ENCODE results near the gene STK16.
A peak's percentile ranks its signal among the peaks of the same experiment; 100 is the strongest.

Gene STK16

GRCh38 chr2:219271021-219271420 lies 25.7 kb downstream of the STK16 start:
- DNase-seq (ENCODE audit: low spot score), result no peak
- TF ChIP-seq, protein P1, sequence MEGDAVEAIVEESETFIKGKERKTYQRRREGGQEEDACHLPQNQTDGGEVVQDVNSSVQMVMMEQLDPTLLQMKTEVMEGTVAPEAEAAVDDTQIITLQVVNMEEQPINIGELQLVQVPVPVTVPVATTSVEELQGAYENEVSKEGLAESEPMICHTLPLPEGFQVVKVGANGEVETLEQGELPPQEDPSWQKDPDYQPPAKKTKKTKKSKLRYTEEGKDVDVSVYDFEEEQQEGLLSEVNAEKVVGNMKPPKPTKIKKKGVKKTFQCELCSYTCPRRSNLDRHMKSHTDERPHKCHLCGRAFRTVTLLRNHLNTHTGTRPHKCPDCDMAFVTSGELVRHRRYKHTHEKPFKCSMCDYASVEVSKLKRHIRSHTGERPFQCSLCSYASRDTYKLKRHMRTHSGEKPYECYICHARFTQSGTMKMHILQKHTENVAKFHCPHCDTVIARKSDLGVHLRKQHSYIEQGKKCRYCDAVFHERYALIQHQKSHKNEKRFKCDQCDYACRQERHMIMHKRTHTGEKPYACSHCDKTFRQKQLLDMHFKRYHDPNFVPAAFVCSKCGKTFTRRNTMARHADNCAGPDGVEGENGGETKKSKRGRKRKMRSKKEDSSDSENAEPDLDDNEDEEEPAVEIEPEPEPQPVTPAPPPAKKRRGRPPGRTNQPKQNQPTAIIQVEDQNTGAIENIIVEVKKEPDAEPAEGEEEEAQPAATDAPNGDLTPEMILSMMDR (IDR thresholded peaks at IDR 0.05; ENCODE audit: borderline replicate concordance, control extremely low read depth, extremely low read depth, insufficient read depth, missing control alignments), result no peak
- in situ Hi-C loops (cut with MboI; ENCODE audit: low sequenced_read_pairs, unreplicated experiment), result no loop called here

DNA sequence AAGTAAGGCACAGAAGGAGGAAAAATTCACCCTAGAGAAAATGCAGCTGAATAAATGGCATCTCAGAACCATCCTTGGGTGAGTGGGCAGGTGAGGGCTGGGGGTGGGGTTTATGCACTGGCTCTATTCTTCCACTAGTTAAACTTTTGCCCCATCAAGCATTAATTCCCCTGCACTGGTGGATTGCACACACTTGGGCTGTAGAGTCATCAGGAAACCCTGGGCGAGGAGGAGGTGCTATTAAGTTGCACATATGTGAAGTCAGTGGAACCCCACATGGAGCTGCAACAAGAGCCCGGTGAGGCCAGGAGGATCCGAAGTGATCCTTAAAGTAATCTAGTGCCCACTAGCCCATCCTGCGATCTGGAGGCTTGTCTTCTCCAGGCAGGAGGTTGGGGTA lies 27.1 kb downstream of the STK16 start:
- TF ChIP-seq, protein P1 (IDR thresholded peaks at IDR 0.05; ENCODE audit: borderline replicate concordance, control extremely low read depth, extremely low read depth, insufficient read depth, missing control alignments), result no peak
- in situ Hi-C loops (cut with MboI; ENCODE audit: low sequenced_read_pairs, unreplicated experiment), result no loop called here
- no peak for DNase-seq (ENCODE audit: low spot score)

- no peak for DNase-seq (ENCODE audit: low spot score)
- TF ChIP-seq, protein P1 (IDR thresholded peaks at IDR 0.05; ENCODE audit: borderline replicate concordance, control extremely low read depth, extremely low read depth, insufficient read depth, missing control alignments), result no peak
- in situ Hi-C loops (cut with MboI; ENCODE audit: low sequenced_read_pairs, unreplicated experiment), result no loop called here
These were observed 27.7 kb downstream of the STK16 start for GRCh38 chr2:219272995-219273394.

GRCh38 chr2:219273937-219274336 lies 28.7 kb downstream of the STK16 start:
- DNase-seq (ENCODE audit: low spot score), result no peak
- in situ Hi-C loops (cut with MboI; ENCODE audit: low sequenced_read_pairs, unreplicated experiment), result no loop called here
- TF ChIP-seq, protein P1 (IDR thresholded peaks at IDR 0.05; ENCODE audit: borderline replicate concordance, control extremely low read depth, extremely low read depth, insufficient read depth, missing control alignments), result no peak

- TF ChIP-seq, protein P1 (IDR thresholded peaks at IDR 0.05; ENCODE audit: borderline replicate concordance, control extremely low read depth, extremely low read depth, insufficient read depth, missing control alignments), result no peak
- DNase-seq (ENCODE audit: low spot score), result no peak
- in situ Hi-C loops (cut with MboI; ENCODE audit: low sequenced_read_pairs, unreplicated experiment), result no loop called here
These were observed 29.2 kb downstream of the STK16 start for GRCh38 chr2:219274361-219274921.

DNA sequence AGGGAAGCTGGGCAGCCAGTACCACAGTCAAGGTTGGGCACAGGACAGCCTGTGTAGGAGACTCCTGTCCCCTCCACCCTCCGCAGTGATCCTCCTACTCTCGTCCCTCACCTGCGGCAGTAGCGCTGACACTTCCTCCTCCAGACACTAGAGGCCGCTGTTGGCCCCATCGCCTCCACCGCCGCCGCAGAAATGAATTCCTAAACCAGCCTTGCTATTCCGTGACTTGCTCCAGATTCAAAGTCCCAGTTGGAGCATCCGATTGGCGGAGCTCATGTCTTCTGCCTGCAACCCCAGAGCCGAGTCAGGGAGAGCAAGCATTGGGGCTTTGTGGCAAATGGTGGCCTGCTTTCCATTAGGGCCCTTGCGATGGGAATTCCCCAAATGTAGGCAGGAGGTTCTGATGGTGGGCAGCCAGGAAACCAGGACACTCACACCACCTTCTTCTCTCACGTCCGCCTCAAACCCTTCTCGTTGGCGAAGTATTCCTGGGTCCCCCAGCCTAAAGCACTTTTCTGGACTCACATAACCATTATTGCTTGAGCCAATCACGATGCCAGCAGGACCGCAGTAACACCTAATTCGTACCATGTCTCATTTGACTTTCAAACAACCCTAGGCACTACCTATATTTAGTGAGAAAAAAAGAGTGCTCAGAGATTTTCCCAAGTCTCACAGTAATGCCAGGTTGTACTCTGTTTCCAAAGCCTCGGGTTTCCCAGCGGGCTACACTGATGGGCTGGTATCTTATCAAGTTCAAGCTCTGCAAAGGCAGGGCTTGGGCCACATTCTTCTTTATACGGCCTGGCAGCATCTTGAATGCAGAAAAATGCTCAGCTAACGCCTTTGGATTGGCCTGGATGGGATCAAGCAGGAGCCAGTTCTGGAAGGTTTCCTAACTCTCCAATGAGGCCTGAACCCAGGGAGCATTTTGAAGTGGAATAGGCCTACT lies 32.7 kb downstream of the STK16 start:
- in situ Hi-C loops (cut with MboI; ENCODE audit: low sequenced_read_pairs, unreplicated experiment), result loop anchor here (25.0 kb wide), 1 partner anchor 116 kb away; the partner anchor contains the start of genes NHEJ1 and SLC23A3
- TF ChIP-seq, protein P1 (IDR thresholded peaks at IDR 0.05; ENCODE audit: borderline replicate concordance, control extremely low read depth, extremely low read depth, insufficient read depth, missing control alignments), result peak; percentile 97
- DNase-seq (ENCODE audit: low spot score), result peak; percentile 77
